Measurements from ENCODE around the gene SMC1B. TPM values are rescaled to one million over a fixed set of nuclear protein-coding genes. Genes with fewer than 3 reads are reported as not detected.
A peak's percentile ranks its signal among the peaks of the same experiment; 100 is the strongest.

SMC1B gene
- total and polyA plus RNA-seq, 4 donors, result 0.01 to 0.04 TPM; not detected in 2

DNA sequence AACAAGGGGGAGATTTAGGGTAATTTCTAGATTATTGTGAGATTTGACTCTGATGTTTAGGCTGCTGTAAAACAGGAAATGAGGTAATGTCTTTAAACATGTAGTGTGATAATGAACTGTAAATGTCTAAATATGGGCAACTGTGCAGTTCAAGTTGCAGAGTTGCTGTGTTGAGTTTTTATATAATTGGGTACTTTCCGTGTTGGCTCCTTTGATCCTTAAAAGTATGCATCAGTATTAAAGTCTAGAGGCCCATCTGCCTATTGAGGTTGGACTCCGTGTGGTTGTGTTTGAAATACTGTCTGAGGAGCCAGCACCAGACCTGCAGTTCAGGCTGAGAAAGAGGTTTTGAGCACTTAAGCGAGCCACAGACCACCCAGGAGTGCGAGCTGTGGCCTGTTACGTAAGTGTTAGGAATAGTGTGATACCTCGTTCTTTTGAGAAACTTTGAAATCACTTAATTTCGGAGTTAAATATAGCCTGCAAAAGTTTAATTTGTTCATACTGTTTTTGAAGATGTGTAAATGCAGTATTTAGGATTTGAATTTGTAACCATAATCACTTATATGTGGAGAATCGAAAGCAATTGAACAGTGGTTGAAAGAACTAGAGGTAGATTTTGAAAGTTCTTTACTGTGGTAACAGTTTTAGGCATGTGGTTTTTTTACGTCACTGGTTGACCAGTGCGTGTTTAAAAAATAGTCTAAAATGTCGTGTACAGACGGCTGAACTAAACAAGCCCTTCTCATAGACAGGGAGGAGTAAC, 94.7 kb downstream of the SMC1B start:
- Histone ChIP-seq H3K4me1 (ENCODE audit: control insufficient read depth in 5 of 5, insufficient read depth in 5 of 5, low read length in 5 of 5) (peaks cover 11 to 41% (median 16%) of the 10 kb centered on the region in 5 donors), H3K9ac (ENCODE audit: insufficient read depth in 1 of 2, low read length in 2 of 2) (peak overlapping the region in 1 of 2 donors; percentile 75), H3K4me3 (no peak overlapping the region), H3K36me3 (ENCODE audit: control insufficient read depth in 4 of 4, insufficient read depth in 4 of 4, low read length in 4 of 4) (peaks cover 3 to 14% (median 10%) of the 10 kb centered on the region in 4 donors), H3K9me3 (ENCODE audit: control insufficient read depth in 4 of 4, insufficient read depth in 3 of 4, low read length in 3 of 4) (no peaks in the 10 kb centered on the region), H3K27me3 (ENCODE audit: control insufficient read depth in 3 of 3, insufficient read depth in 3 of 3, low read length in 2 of 3) (no peaks in the 10 kb centered on the region), H3K27ac (ENCODE audit: low read depth in 1 of 2, low read length in 1 of 2) (peak overlapping the region; percentile 49 to 68)
- ATAC-seq (ENCODE audit: insufficient read depth, low FRiP score) (no peak), DNase-seq (peak; percentile 67 to 88 (median 86))
- TF ChIP-seq, protein P1, sequence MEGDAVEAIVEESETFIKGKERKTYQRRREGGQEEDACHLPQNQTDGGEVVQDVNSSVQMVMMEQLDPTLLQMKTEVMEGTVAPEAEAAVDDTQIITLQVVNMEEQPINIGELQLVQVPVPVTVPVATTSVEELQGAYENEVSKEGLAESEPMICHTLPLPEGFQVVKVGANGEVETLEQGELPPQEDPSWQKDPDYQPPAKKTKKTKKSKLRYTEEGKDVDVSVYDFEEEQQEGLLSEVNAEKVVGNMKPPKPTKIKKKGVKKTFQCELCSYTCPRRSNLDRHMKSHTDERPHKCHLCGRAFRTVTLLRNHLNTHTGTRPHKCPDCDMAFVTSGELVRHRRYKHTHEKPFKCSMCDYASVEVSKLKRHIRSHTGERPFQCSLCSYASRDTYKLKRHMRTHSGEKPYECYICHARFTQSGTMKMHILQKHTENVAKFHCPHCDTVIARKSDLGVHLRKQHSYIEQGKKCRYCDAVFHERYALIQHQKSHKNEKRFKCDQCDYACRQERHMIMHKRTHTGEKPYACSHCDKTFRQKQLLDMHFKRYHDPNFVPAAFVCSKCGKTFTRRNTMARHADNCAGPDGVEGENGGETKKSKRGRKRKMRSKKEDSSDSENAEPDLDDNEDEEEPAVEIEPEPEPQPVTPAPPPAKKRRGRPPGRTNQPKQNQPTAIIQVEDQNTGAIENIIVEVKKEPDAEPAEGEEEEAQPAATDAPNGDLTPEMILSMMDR (IDR thresholded peaks at IDR 0.05; ENCODE audit: control extremely low read depth, extremely low read depth), result no peak
- WGBS, 2 donors, result 43 to 56% methylated on average over 12 of the region's 12 CpGs

DNA sequence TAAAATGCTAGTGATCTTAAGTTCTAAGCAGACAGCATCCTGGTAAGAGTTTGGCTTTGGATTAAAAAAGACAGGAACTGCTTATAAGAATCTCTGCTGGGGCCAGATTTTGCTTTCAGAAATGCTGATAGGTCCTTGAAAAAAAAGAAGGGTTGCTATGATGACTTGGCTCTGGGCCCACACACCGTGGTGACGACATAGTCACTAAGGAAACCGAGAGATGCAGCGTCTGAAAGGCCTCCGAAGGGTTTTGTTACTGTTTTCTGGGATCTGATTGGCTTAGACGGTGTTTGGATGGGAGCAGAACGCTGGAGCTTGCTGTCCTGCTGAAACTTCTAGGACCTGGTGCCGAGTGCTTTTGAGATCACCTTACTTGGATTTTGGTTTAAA, 95.2 kb downstream of the SMC1B start:
- Histone ChIP-seq H3K36me3 (ENCODE audit: control insufficient read depth in 4 of 4, insufficient read depth in 4 of 4, low read length in 4 of 4) (peaks cover 0 to 9% (median 5%) of the 10 kb centered on the region in 4 donors), H3K9ac (ENCODE audit: insufficient read depth in 1 of 2, low read length in 2 of 2) (peak overlapping the region in 1 of 2 donors; percentile 75), H3K4me1 (ENCODE audit: control insufficient read depth in 5 of 5, insufficient read depth in 5 of 5, low read length in 5 of 5) (peaks cover 11 to 41% (median 16%) of the 10 kb centered on the region in 5 donors), H3K9me3 (ENCODE audit: control insufficient read depth in 4 of 4, insufficient read depth in 3 of 4, low read length in 3 of 4) (no peaks in the 10 kb centered on the region), H3K4me3 (no peak overlapping the region), H3K27me3 (ENCODE audit: control insufficient read depth in 3 of 3, insufficient read depth in 3 of 3, low read length in 2 of 3) (no peaks in the 10 kb centered on the region), H3K27ac (ENCODE audit: low read depth in 1 of 2, low read length in 1 of 2) (peak overlapping the region; percentile 41 to 49)
- TF ChIP-seq, protein P1 (IDR thresholded peaks at IDR 0.05; ENCODE audit: control extremely low read depth, extremely low read depth), result no peak
- ATAC-seq (ENCODE audit: insufficient read depth, low FRiP score) (no peak), DNase-seq (peak; percentile 93 to 96 (median 93))
- 7 to 9% methylated on average over 8 of the region's 8 CpGs for WGBS, 2 donors

DNA sequence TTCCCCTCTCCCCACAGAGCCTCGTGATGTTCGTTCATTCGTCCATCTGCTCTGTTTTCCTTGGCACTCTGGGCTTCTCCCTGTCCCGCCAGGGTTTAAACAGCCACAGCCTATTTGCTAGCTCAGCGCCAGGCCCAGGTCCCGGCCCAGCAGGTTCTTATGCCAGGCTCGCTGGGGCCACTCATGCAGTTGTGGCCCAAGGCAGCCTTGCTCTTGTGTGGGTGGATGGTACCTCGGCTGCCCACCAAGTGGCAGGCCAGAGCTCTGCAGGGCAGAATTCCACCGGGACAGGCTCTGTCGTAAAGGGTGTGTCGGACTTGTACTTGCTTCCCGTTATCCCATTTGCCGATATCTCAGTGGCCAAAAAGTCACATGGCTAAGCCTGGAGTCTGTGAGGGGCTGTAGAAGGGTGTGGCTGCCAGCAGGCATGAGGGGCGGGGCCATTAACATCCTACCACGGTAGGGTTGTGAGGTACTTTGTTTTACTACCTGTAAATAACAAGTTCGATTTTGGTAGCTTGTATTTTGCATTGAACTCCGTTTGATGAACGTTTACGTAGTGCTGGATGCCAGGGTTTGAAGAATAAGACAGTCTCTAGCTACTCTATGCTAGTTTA, 95.7 kb downstream of the SMC1B start:
- peak; percentile 62 to 66 (median 63) for DNase-seq
- peak overlapping the region in 1 of 2 donors; percentile 75 for H3K9ac ChIP-seq (ENCODE audit: insufficient read depth in 1 of 2, low read length in 2 of 2)
- no peaks in the 10 kb centered on the region for H3K9me3 ChIP-seq (ENCODE audit: control insufficient read depth in 4 of 4, insufficient read depth in 3 of 4, low read length in 3 of 4)
- no peak for ATAC-seq (ENCODE audit: insufficient read depth, low FRiP score)
- H3K4me1 ChIP-seq (ENCODE audit: control insufficient read depth in 5 of 5, insufficient read depth in 5 of 5, low read length in 5 of 5), result peaks cover 11 to 41% (median 16%) of the 10 kb centered on the region in 5 donors
- H3K4me3 ChIP-seq, result no peak overlapping the region
- H3K27me3 ChIP-seq (ENCODE audit: control insufficient read depth in 3 of 3, insufficient read depth in 3 of 3, low read length in 2 of 3), result no peaks in the 10 kb centered on the region
- TF ChIP-seq, protein P1 (IDR thresholded peaks at IDR 0.05; ENCODE audit: control extremely low read depth, extremely low read depth), result no peak
- H3K36me3 ChIP-seq (ENCODE audit: control insufficient read depth in 4 of 4, insufficient read depth in 4 of 4, low read length in 4 of 4), result peaks cover 0 to 5% (median 2%) of the 10 kb centered on the region in 4 donors
- 52 to 65% methylated on average over 19 of the region's 19 CpGs for WGBS, 2 donors
- peak overlapping the region; percentile 49 to 81 for H3K27ac ChIP-seq (ENCODE audit: low read depth in 1 of 2, low read length in 1 of 2)

Measured in lung (tissue), 12 donors.